ENCODE results near the gene SMIM20. TPM values are rescaled to one million over a fixed set of nuclear protein-coding genes. Genes with fewer than 3 reads are reported as not detected.

SMIM20 gene
- total and polyA plus RNA-seq, 2 of the 4 experiments (the other 2 are of a cell fraction), result 13.6 to 23.1 TPM

DNA sequence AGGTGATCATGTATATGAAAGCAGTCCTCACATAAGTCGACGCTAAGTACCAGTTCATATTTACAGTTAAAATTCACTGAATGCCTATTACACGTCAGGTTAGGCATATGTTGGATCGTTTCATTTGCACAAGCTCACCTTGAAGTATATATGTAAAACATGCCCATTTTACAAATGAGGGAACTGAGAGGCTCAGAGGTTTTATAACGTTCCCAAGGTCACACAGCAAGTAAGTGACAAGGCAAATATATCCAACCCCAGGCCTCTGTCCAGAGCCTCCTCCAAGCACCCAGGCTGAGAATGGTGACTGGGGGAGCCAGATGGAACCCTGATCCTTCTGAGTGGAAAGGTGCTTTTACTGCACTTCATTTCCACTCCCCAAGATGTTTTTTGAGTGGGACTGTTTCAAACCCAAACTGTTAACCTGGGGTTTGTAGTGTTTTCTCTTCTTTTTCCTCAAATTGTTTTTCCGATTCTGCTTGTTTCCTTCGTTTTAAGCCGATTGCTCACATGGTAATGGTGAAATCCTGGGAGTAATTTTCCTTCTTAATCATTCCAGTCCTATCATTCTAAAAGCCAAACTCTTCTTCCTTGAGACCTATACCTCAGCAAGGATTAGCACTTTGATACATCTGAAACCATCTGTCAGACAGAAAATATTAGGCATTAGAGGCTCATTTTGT, 791 bp downstream of the SMIM20 start:
- intact Hi-C loops (cut with micrococcal nuclease), result loop anchor here (5.0 kb wide), 2 partner anchors 53 to 98 kb away; partner anchors contain the start of gene SEL1L3

More for the DNA sequence above, 791 bp downstream of the SMIM20 start:
- no CpG with 5 or more reads among the region's 8 CpGs for WGBS, 2 experiments (ENCODE audit: extremely low coverage in 2 of 2, insufficient read length in 1 of 2)
- DNase-seq (no peak), ATAC-seq (ENCODE audit: low read depth) (no peak)
- Histone ChIP-seq H3K23ac (ENCODE audit: low read depth, low read length) (peak overlapping the region; percentile 69), H3K79me1 (ENCODE audit: low read depth in 1 of 2, low read length in 2 of 2) (peaks cover 10 to 21% of the 10 kb centered on the region in 2 experiments; a peak in 3 of 4 replicates), H2BK20ac (ENCODE audit: low read depth, low read length) (no peak overlapping the region), H4K91ac (ENCODE audit: insufficient read depth, low read depth, low read length) (peak overlapping the region; percentile 76), H2AK9ac (replicated peaks; ENCODE audit: low read depth, low read length, poor library complexity) (peak overlapping the region; percentile 93), H3K36me3 (ENCODE audit: control insufficient read depth, insufficient read depth, low read length) (no peaks in the 10 kb centered on the region), H4K20me1 (ENCODE audit: insufficient read depth, low read length) (no peaks in the 10 kb centered on the region), H2BK5ac (ENCODE audit: low read depth, low read length, poor library complexity, severe bottlenecking) (peak overlapping the region; percentile 45), H3K9ac (ENCODE audit: low read depth, low read length) (peak overlapping the region; percentile 69; the same call in 1 of the 2 replicates), H4K5ac (ENCODE audit: low read depth, low read length) (peak overlapping the region; percentile 93), H2AFZ (replicated peaks; ENCODE audit: low read length, poor library complexity) (peak overlapping the region; percentile 96), H2BK15ac (ENCODE audit: low read depth, low read length) (peak overlapping the region; percentile 21; the same call in 1 of the 3 replicates), H4K8ac (ENCODE audit: low read depth in 2 of 2, low read length in 2 of 2) (peak overlapping the region; percentile 92 to 99), H3K4me2 (ENCODE audit: low read depth, low read length) (peak overlapping the region; percentile 89), H3K4me1 (ENCODE audit: control insufficient read depth, insufficient read depth, low read length) (peaks cover 6% of the 10 kb centered on the region), H2BK120ac (ENCODE audit: low read depth, low read length) (no peak overlapping the region), H2AK5ac (ENCODE audit: low read depth, low read length) (peak overlapping the region; percentile 84), H3K27me3 (ENCODE audit: control insufficient read depth, insufficient read depth, low read length) (no peaks in the 10 kb centered on the region), H3K14ac (replicated peaks; ENCODE audit: low read depth, low read length) (peak overlapping the region; percentile 95), H3K9me3 (ENCODE audit: control insufficient read depth, insufficient read depth, low read length) (no peaks in the 10 kb centered on the region), H3K4ac (ENCODE audit: low read depth, low read length) (peak overlapping the region; percentile 92), H3K27ac (ENCODE audit: insufficient read depth, low read length) (no peak overlapping the region), H3K4me3 (ENCODE audit: insufficient read depth, low read depth, low read length) (peak overlapping the region; percentile 54), H3K9me1 (ENCODE audit: insufficient read depth, low read length) (peaks cover 8% of the 10 kb centered on the region; the same call in 1 of the 2 replicates), H3K18ac (ENCODE audit: low read depth, low read length) (peak overlapping the region; percentile 73; the same call in 1 of the 2 replicates), H3K56ac (ENCODE audit: extremely low read depth, insufficient read depth, low read length) (0 out of 2 replicates have a peak overlapping the region, but pooled peaks have one; percentile 55)
- dilution Hi-C loops (cut with HindIII; ENCODE audit: low sequenced_read_pairs, unreplicated experiment) (no loop called here), in situ Hi-C loops (cut with MboI; ENCODE audit: low sequenced_read_pairs) (no loop called here)
- CTCF ChIA-PET, result no interaction called here
- TSS peak; percentile 34 for BruUV-seq (replicated peaks)
- POLR2A ChIA-PET (ENCODE audit: unreplicated experiment), result no interaction called here
- TF ChIP-seq BHLHE40 (IDR thresholded peaks at IDR 0.05; ENCODE audit: low read depth, low read length), result no peak
- TF ChIP-seq CTCF (conservative IDR thresholded peaks at IDR 0.05; ENCODE audit: low read depth, low read length), result no peak
- TF ChIP-seq FOS (IDR thresholded peaks at IDR 0.05; ENCODE audit: low read depth, low read length), result no peak

Measured in IMR-90 (cell line).